Upper lobe of right lung (tissue), 1 donor: ENCODE data around the gene TAF4. TPM values are rescaled to one million over a fixed set of nuclear protein-coding genes. Genes with fewer than 3 reads are reported as not detected.

Source experiments
- ATAC-seq: fragments of 200-7000 bp; cut with Tn5 transposase; one replicate; pipeline ENCODE4 v1.9.1; 2020; ENCODE audit warnings: mild to moderate bottlenecking, moderate library complexity
- DNase-seq: peaks from one replicate; pipeline ENCODE4 v3.0.0-alpha.2; 2020
- H3K27ac ChIP-seq: fragments of 200-600 bp; one replicate; pipeline ENCODE4 v1.8.0; 2022
- H3K27me3 ChIP-seq: fragments of 200-600 bp; one replicate; pipeline ENCODE4 v1.8.0; 2022; ENCODE audit warnings: mild to moderate bottlenecking
- H3K36me3 ChIP-seq: fragments of 200-600 bp; one replicate; pipeline ENCODE4 v1.8.0; 2022
- H3K4me1 ChIP-seq: fragments of 200-600 bp; one replicate; pipeline ENCODE4 v1.8.0; 2022
- H3K4me3 ChIP-seq: fragments of 200-600 bp; one replicate; pipeline ENCODE4 v1.8.0; 2022; ENCODE audit warnings: mild to moderate bottlenecking
- H3K9me3 ChIP-seq: fragments of 200-600 bp; one replicate; pipeline ENCODE4 v1.8.0; 2022
- intact Hi-C: fragments of 100-400 bp; cut with DNase I; formaldehyde crosslinking; loops from one replicate; pipeline ENCODE4 v1.11.0; 2022
- total RNA-seq: library from RNA; stranded (reverse); fragmentation: NEBNext Ultra II Directional; extraction: Animal tissue kit (Norgen Biotek cat#: 25700); gene quantifications from one replicate; pipeline ENCODE4 v1.2.1, GENCODE V29; 2021
- TF ChIP-seq, protein P1 (sequence below): fragments of 200-600 bp; IDR thresholded peaks from one replicate; pipeline ENCODE4 v1.8.0; 2022; ENCODE audit warnings: antibody characterized with exemption
- donor health status: DM: no; HTN: yes; CAD: no; lungs with severe emphysema.

Gene TAF4
- total RNA-seq, 1 donor from 2014 or later, result 19.6 TPM

DNA sequence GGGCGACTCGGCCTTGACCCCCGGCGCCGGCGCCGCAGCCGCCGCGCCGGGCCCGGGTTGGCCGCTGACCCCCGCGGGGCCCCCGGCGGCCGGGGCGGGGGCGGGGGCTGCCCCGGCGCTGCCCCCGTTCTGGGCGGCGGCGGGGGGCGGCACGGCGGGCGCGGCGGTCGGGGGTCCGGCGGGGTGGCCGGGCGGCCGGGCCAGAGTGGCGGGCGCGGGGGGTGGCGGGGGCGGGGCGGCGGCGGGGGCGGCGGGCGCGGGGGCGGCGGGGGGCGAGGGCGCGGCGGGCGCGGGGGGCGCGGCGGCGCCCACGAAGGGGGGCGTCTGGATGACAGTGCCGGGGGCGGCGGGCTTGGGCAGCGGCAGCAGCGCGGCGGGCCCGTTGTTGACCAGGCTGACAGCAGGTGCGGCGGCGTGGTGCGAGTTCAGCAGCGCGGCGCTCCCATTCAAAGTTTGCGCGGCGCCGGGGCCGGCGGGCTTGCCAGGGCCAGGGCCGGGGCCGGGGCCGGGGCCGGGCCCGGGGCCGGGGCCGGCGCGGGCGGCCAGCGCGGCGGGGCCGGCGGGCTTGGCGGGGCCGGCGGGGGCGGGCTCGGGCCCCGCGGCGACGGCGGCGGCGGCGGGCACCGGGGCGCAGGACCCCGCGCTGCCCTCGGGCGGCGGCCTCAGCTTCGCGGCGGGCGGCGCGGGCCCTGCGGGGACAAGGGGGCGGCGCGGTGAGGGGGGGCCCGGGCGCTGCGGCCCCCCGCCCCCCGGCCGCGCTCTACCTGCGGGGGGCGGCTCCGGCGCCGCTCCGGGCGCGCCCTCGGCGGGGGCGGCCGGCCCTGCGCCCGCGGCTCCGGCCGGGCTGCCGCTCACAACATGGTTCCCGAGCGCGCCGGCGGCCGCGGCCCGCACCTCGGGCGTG, 659 bp downstream of the TAF4 start:
- no peaks in the 10 kb centered on the region for H3K36me3 ChIP-seq
- H3K27me3 ChIP-seq, result no peaks in the 10 kb centered on the region
- H3K27ac ChIP-seq, result no peak overlapping the region
- peak; percentile 70 for DNase-seq
- TF ChIP-seq, protein P1, sequence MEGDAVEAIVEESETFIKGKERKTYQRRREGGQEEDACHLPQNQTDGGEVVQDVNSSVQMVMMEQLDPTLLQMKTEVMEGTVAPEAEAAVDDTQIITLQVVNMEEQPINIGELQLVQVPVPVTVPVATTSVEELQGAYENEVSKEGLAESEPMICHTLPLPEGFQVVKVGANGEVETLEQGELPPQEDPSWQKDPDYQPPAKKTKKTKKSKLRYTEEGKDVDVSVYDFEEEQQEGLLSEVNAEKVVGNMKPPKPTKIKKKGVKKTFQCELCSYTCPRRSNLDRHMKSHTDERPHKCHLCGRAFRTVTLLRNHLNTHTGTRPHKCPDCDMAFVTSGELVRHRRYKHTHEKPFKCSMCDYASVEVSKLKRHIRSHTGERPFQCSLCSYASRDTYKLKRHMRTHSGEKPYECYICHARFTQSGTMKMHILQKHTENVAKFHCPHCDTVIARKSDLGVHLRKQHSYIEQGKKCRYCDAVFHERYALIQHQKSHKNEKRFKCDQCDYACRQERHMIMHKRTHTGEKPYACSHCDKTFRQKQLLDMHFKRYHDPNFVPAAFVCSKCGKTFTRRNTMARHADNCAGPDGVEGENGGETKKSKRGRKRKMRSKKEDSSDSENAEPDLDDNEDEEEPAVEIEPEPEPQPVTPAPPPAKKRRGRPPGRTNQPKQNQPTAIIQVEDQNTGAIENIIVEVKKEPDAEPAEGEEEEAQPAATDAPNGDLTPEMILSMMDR, result no peak
- H3K9me3 ChIP-seq, result no peaks in the 10 kb centered on the region
- H3K4me3 ChIP-seq, result peak overlapping the region; percentile 45
- intact Hi-C loops, result no loop called here
- H3K4me1 ChIP-seq, result peaks cover 30% of the 10 kb centered on the region
- peak; percentile 10 for ATAC-seq

- Histone ChIP-seq H3K9me3 (no peaks in the 10 kb centered on the region), H3K4me1 (peaks cover 30% of the 10 kb centered on the region), H3K27ac (no peak overlapping the region), H3K4me3 (peak overlapping the region; percentile 49), H3K36me3 (no peaks in the 10 kb centered on the region), H3K27me3 (no peaks in the 10 kb centered on the region)
- TF ChIP-seq, protein P1, result no peak
- intact Hi-C loops, result no loop called here
- ATAC-seq, result peak; percentile 57
- peak; percentile 77 for DNase-seq
Observed at GRCh38 chr20:62063981-62064769, 1.5 kb downstream of the TAF4 start.

DNA sequence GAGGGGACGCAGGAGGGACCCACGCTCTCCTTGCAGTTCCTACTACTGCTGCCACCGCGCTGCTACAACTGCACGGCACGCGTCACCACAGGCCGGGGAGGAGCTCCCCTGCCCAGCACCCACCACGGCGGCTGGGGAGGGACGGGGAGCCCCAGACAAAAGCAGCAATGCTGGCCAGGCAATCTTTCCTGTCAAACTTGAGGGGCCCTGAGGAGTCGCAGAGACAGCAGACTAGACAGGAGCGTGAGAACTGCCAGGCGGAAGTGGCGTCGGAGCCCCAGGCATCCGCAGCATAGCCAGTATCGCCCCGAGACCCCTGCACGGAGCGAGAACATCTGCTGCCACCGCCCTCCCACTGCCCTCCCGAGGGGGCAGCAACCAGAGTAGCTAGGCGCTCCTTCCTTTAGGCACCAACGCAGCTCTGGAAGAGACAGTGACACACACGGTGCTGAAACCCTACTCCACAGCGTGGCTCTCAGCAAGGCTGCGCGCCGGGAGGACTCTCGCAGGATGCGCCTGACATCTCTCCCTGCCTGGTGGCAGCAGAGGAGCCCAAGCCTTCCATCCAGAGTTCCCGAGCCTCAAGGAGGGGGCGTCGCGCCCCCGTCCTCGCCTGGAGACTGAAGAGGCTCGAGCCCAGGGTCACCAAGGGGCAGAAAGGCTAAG, 2.2 kb downstream of the TAF4 start:
- Histone ChIP-seq H3K36me3 (no peaks in the 10 kb centered on the region), H3K4me1 (peaks cover 30% of the 10 kb centered on the region), H3K27ac (no peak overlapping the region), H3K9me3 (no peaks in the 10 kb centered on the region), H3K4me3 (peak overlapping the region; percentile 49), H3K27me3 (no peaks in the 10 kb centered on the region)
- intact Hi-C loops, result no loop called here
- DNase-seq (peak; percentile 64), ATAC-seq (no peak)
- TF ChIP-seq, protein P1, result no peak

- no peak for ATAC-seq
- intact Hi-C loops, result no loop called here
- peaks cover 30% of the 10 kb centered on the region for H3K4me1 ChIP-seq
- TF ChIP-seq, protein P1, result no peak
- H3K27ac ChIP-seq, result no peak overlapping the region
- H3K4me3 ChIP-seq, result no peak overlapping the region
- H3K27me3 ChIP-seq, result no peaks in the 10 kb centered on the region
- no peaks in the 10 kb centered on the region for H3K9me3 ChIP-seq
- DNase-seq, result no peak
- H3K36me3 ChIP-seq, result no peaks in the 10 kb centered on the region
Observed at GRCh38 chr20:62062661-62063314, 2.9 kb downstream of the TAF4 start.

GRCh38 chr20:62061851-62062423, 3.7 kb downstream of the TAF4 start:
- no peak overlapping the region for H3K4me3 ChIP-seq
- H3K27ac ChIP-seq, result no peak overlapping the region
- no peaks in the 10 kb centered on the region for H3K9me3 ChIP-seq
- no peaks in the 10 kb centered on the region for H3K27me3 ChIP-seq
- H3K4me1 ChIP-seq, result peaks cover 21% of the 10 kb centered on the region
- ATAC-seq, result no peak
- DNase-seq, result no peak
- TF ChIP-seq, protein P1, result no peak
- intact Hi-C loops, result no loop called here
- H3K36me3 ChIP-seq, result no peaks in the 10 kb centered on the region
